Lower leg skin (tissue), 4 donors: ENCODE measurements around the gene ATPAF1. TPM values are rescaled to one million over a fixed set of nuclear protein-coding genes. Genes with fewer than 3 reads are reported as not detected.

Experiments
- DNase-seq, 2 donors: peaks; one replicate each; pipeline ENCODE4 v3.0.0-alpha.2; 2019; ENCODE audit warnings: low spot score in 2 of 2
- H3K4me3 ChIP-seq: fragments of 200-600 bp; sonication (generic); 2 replicates; pipeline ENCODE4 v1.5.1; 2017; ENCODE audit warnings: mild to moderate bottlenecking, low read depth; ENCODE audit not compliant: poor library complexity, severe bottlenecking
- CTCF ChIP-seq, 3 donors: fragments of 450-650 bp; IDR thresholded peaks; one replicate each; pipeline ENCODE4 v1.5.1; 2016; ENCODE audit warnings: antibody characterized with exemption in 3 of 3, mild to moderate bottlenecking in 3 of 3, moderate library complexity in 2 of 3
- POLR2A ChIP-seq, 2 donors: fragments of 450-650 bp; IDR thresholded peaks; one replicate each; pipeline ENCODE4 v1.6.1; 2016 to 2017; ENCODE audit warnings: antibody characterized with exemption in 2 of 2, mild to moderate bottlenecking in 1 of 2, moderate library complexity in 1 of 2
- WGBS, 2 donors: methylation state at CpG; one replicate each; pipeline ENCODE4 v1.1.5; 2018; 5-methylcytosine and 5-hydroxymethylcytosine counted together
- intact Hi-C: fragments of 100-400 bp; cut with DNase I; formaldehyde crosslinking; loops from one replicate; pipeline ENCODE4 v1.15.0; 2023; ENCODE audit warnings: low total_unique reads
- total RNA-seq, 4 donors: library from RNA; depleted of rRNA; stranded (reverse); fragments of >200 nt; gene quantifications; one replicate each; pipeline ENCODE4 v1.1.0, GENCODE V29; 2016

Gene ATPAF1
- total RNA-seq, 4 donors from 2014 or later, result 20.4 to 33.7 (median 29.9) TPM

- DNase-seq, result peak; percentile 59 to 91
- 43 to 44% methylated on average over 2 of the region's 2 CpGs for whole genome bisulfite sequencing, 2 donors
- H3K4me3 ChIP-seq, result no peak overlapping the region
- intact Hi-C loops, result no loop called here
- TF ChIP-seq CTCF (IDR thresholded peaks at IDR 0.05), result no peak
- no peak for TF ChIP-seq POLR2A (IDR thresholded peaks at IDR 0.05)
Measured at GRCh38 chr1:46687093-46687659, 19.0 kb upstream of the ATPAF1 start.

- H3K4me3 ChIP-seq, result no peak overlapping the region
- TF ChIP-seq POLR2A (IDR thresholded peaks at IDR 0.05) (no peak), CTCF (IDR thresholded peaks at IDR 0.05) (no peak)
- DNase-seq, result no peak
- 32 to 43% methylated on average over 1 of the region's 1 CpG for WGBS, 2 donors
- intact Hi-C loops, result no loop called here
Measured at GRCh38 chr1:46686255-46686654, 18.1 kb upstream of the ATPAF1 start.

GRCh38 chr1:46684670-46685069, 16.5 kb upstream of the ATPAF1 start:
- intact Hi-C loops, result no loop called here
- no peak for DNase-seq
- no peak for TF ChIP-seq CTCF (IDR thresholded peaks at IDR 0.05)
- no peak for TF ChIP-seq POLR2A (IDR thresholded peaks at IDR 0.05)
- WGBS, 2 donors, result 94 to 95% methylated on average over 2 of the region's 2 CpGs
- no peak overlapping the region for H3K4me3 ChIP-seq

- DNase-seq, result no peak
- intact Hi-C loops, result no loop called here
- no peak for TF ChIP-seq POLR2A (IDR thresholded peaks at IDR 0.05)
- TF ChIP-seq CTCF (IDR thresholded peaks at IDR 0.05), result no peak
- 43 to 63% methylated on average over 1 of the region's 1 CpG for WGBS, 2 donors
- H3K4me3 ChIP-seq, result no peak overlapping the region
Measured at GRCh38 chr1:46682064-46682463, 13.9 kb upstream of the ATPAF1 start.

GRCh38 chr1:46681333-46682034, 13.3 kb upstream of the ATPAF1 start:
- H3K4me3 ChIP-seq, result no peak overlapping the region
- TF ChIP-seq POLR2A (IDR thresholded peaks at IDR 0.05) (no peak), CTCF (IDR thresholded peaks at IDR 0.05) (no peak)
- DNase-seq, result no peak
- intact Hi-C loops, result no loop called here
- 86% methylated on average over 1 of the region's 1 CpG for WGBS, 2 donors
